ENCODE data around the gene CLUH.
"Not testable (repeated sequence)": the region's sequence is repeated elsewhere in the genome, so short reads cannot be mapped to it uniquely, and the experiment has no call there.

The CLUH gene

DNA sequence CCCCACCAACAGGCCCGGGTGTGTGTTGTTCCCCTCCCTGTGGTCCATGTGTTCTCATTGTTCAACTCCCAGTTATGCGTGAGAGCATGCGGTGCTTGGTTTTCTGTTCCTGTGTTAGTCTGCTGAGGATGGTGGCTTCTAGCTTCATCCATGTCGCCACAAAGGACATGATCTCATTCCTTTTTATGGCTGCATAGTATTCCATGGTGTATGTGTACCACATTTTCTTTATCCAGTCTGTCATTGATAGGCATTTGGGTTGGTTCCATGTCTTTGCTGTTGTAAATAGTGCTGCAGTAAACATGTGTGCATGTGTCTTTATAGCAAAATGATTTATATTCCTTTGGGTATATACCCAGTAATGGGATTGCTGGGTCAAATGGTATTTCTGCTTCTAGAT, 51.2 kb downstream of the CLUH start:
- not testable (repeated sequence) for H3K4me3 ChIP-seq (ENCODE audit: control insufficient read depth in 1 of 7, extremely low read depth in 1 of 7, insufficient read depth in 4 of 7, low read depth in 2 of 7, low read length in 6 of 7); DNase-seq; H3K9me3 ChIP-seq (ENCODE audit: control extremely low read depth in 1 of 5, control insufficient read depth in 4 of 5, insufficient read depth in 2 of 5, low read depth in 1 of 5, low read length in 4 of 5); H3K27me3 ChIP-seq (replicated peaks in 2 of 5; ENCODE audit: control insufficient read depth in 4 of 5, insufficient read depth in 5 of 5, low read length in 4 of 5); H3K4me1 ChIP-seq (ENCODE audit: control extremely low read depth in 1 of 4, control insufficient read depth in 4 of 4, insufficient read depth in 4 of 4, low read length in 3 of 4); H3K27ac ChIP-seq (ENCODE audit: insufficient read depth in 1 of 2, low read depth in 1 of 2, low read length in 2 of 2, poor library complexity in 1 of 2, severe bottlenecking in 2 of 2)
- H3K36me3 ChIP-seq (ENCODE audit: control insufficient read depth in 4 of 4, insufficient read depth in 4 of 4, low read length in 3 of 4): peaks cover 0 to 14% (median 4%) of the 10 kb centered on the region in 4 experiments
- ChIA-PET POLR2A (interaction anchor here (0.7 kb wide), 1 partner anchor 454 kb away, joined by 4 read pairs; no protein-coding TSS in a partner anchor), CTCF (interaction anchor here (0.6 kb wide), 1 partner anchor 18 kb away, joined by 4 read pairs; no protein-coding TSS in a partner anchor)
- no CpG with 5 or more reads among the region's 4 CpGs for WGBS (ENCODE audit: insufficient coverage)

DNA sequence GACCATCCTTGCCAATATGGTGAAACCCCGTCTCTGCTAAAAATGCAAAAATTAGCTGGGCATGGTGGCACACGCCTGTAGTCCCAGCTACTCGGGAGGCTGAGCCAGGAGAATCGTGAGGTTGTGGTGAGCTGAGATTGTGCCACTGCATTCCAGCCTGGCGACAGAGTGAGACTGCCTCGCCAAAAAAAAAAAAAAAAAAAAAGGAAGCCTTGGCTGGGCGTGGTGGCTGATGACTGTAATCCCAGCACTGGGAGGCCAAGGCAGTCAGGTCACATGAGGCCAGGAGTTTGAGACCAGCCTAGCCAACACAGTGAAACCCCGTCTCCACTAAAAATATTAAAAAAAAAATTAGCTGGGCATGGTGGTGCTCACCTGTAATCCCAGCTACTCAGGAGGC, 52.2 kb downstream of the CLUH start:
- H3K9me3 ChIP-seq (ENCODE audit: control extremely low read depth in 1 of 5, control insufficient read depth in 4 of 5, insufficient read depth in 2 of 5, low read depth in 1 of 5, low read length in 4 of 5); H3K27me3 ChIP-seq (replicated peaks in 2 of 5; ENCODE audit: control insufficient read depth in 4 of 5, insufficient read depth in 5 of 5, low read length in 4 of 5); POLR2A ChIA-PET; CTCF ChIA-PET; DNase-seq; H3K4me3 ChIP-seq (ENCODE audit: control insufficient read depth in 1 of 7, extremely low read depth in 1 of 7, insufficient read depth in 4 of 7, low read depth in 2 of 7, low read length in 6 of 7); H3K4me1 ChIP-seq (ENCODE audit: control extremely low read depth in 1 of 4, control insufficient read depth in 4 of 4, insufficient read depth in 4 of 4, low read length in 3 of 4); H3K27ac ChIP-seq (ENCODE audit: insufficient read depth in 1 of 2, low read depth in 1 of 2, low read length in 2 of 2, poor library complexity in 1 of 2, severe bottlenecking in 2 of 2): not testable (repeated sequence)
- H3K36me3 ChIP-seq (ENCODE audit: control insufficient read depth in 4 of 4, insufficient read depth in 4 of 4, low read length in 3 of 4): peaks cover 0 to 14% (median 6%) of the 10 kb centered on the region in 4 experiments
- 86% methylated on average over 5 of the region's 8 CpGs for WGBS (ENCODE audit: insufficient coverage)

DNA sequence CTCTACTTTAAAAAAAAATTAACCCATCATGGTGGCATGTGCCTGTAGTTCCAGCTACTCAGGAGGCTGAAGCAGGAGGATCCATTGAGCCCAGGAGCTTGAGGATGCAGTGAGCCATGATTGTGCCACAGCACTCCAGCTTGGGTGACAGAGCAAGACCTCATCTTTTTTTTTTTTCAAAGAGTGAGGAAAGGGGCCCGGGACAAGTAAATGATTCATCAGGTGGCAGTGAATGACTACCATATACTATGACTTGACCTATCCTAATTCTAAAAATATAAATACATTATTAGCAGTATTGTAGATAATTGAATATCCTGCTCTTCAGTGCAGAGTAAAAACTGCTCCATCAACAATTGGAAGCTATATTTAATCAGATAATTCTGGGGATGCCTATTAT, 55.3 kb downstream of the CLUH start:
- no CpG with 5 or more reads among the region's 1 CpG for WGBS (ENCODE audit: insufficient coverage)
- H3K4me1 ChIP-seq (ENCODE audit: control extremely low read depth in 1 of 4, control insufficient read depth in 4 of 4, insufficient read depth in 4 of 4, low read length in 3 of 4): peaks cover 0 to 4% (median 0%) of the 10 kb centered on the region in 4 experiments
- H3K9me3 ChIP-seq (ENCODE audit: control extremely low read depth in 1 of 5, control insufficient read depth in 4 of 5, insufficient read depth in 2 of 5, low read depth in 1 of 5, low read length in 4 of 5): peaks cover 0 to 2% (median 0%) of the 10 kb centered on the region in 5 experiments
- peaks cover 3 to 20% (median 13%) of the 10 kb centered on the region in 4 experiments for H3K36me3 ChIP-seq (ENCODE audit: control insufficient read depth in 4 of 4, insufficient read depth in 4 of 4, low read length in 3 of 4)
- CTCF ChIA-PET: interaction anchor here (1.3 to 1.4 kb wide), 2 partner anchors 14 to 18 kb away, joined by 3 read pairs; no protein-coding TSS in a partner anchor
- no peak for DNase-seq
- H3K27ac ChIP-seq (ENCODE audit: insufficient read depth in 1 of 2, low read depth in 1 of 2, low read length in 2 of 2, poor library complexity in 1 of 2, severe bottlenecking in 2 of 2): no peak overlapping the region
- no peaks in the 10 kb centered on the region for H3K27me3 ChIP-seq (replicated peaks in 2 of 5; ENCODE audit: control insufficient read depth in 4 of 5, insufficient read depth in 5 of 5, low read length in 4 of 5)
- H3K4me3 ChIP-seq (ENCODE audit: control insufficient read depth in 1 of 7, extremely low read depth in 1 of 7, insufficient read depth in 4 of 7, low read depth in 2 of 7, low read length in 6 of 7): no peak overlapping the region
- POLR2A ChIA-PET: interaction anchor here (0.6 kb wide), 3 partner anchors 13 to 260 kb away, joined by 3 to 4 read pairs (median 4); no protein-coding TSS in a partner anchor

DNA sequence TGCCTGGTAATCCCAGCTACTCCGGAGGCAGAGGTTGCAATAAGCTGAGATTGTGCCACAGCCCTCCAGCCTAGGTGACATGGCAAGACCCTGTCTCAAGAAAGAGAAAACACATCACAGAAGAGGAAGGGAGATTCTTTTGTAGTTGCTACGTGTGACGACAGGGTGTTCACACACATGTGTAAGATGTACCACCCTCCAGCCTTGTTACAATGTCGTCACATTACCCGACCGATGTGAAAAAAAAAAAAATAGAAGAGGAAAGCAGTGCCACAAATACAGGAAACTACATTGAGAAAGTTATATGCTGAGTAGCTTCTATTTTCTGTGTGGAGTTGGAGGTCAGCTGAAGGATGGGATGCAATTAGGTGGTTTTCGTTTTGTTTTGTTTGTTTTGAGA, 56.0 kb downstream of the CLUH start:
- no peak overlapping the region for H3K4me3 ChIP-seq (ENCODE audit: control insufficient read depth in 1 of 7, extremely low read depth in 1 of 7, insufficient read depth in 4 of 7, low read depth in 2 of 7, low read length in 6 of 7)
- H3K4me1 ChIP-seq (ENCODE audit: control extremely low read depth in 1 of 4, control insufficient read depth in 4 of 4, insufficient read depth in 4 of 4, low read length in 3 of 4): peaks cover 0 to 4% (median 0%) of the 10 kb centered on the region in 4 experiments
- ChIA-PET POLR2A (interaction anchor here (0.6 kb wide), 2 partner anchors 12 to 259 kb away, joined by 4 read pairs; no protein-coding TSS in a partner anchor), CTCF (interaction anchor here (1.3 to 1.4 kb wide), 2 partner anchors 13 to 19 kb away, joined by 3 read pairs; no protein-coding TSS in a partner anchor)
- no peaks in the 10 kb centered on the region for H3K27me3 ChIP-seq (replicated peaks in 2 of 5; ENCODE audit: control insufficient read depth in 4 of 5, insufficient read depth in 5 of 5, low read length in 4 of 5)
- WGBS (ENCODE audit: insufficient coverage): 64% methylated on average over 3 of the region's 7 CpGs
- DNase-seq: peak in 2 of 3 donors; percentile 27 to 33
- peaks cover 3 to 23% (median 13%) of the 10 kb centered on the region in 4 experiments for H3K36me3 ChIP-seq (ENCODE audit: control insufficient read depth in 4 of 4, insufficient read depth in 4 of 4, low read length in 3 of 4)
- H3K9me3 ChIP-seq (ENCODE audit: control extremely low read depth in 1 of 5, control insufficient read depth in 4 of 5, insufficient read depth in 2 of 5, low read depth in 1 of 5, low read length in 4 of 5): peaks cover 0 to 2% (median 0%) of the 10 kb centered on the region in 5 experiments
- no peak overlapping the region for H3K27ac ChIP-seq (ENCODE audit: insufficient read depth in 1 of 2, low read depth in 1 of 2, low read length in 2 of 2, poor library complexity in 1 of 2, severe bottlenecking in 2 of 2)

DNA sequence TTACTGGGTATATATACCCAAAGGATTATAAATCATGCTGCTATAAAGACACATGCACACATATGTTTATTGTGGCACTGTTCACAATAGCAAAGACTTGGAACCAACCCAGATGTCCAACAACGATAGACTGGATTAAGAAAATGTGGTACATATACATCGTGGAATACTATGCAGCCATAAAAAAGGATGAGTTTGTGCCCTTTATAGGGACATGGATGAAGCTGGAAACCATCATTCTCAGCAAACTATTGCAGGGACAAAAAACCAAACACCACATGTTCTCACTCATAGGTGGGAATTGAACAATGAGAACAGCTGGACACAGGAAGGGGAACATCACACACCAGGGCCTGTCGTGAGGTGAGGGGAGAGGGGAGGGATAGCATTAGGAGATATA, 58.7 kb downstream of the CLUH start:
- H3K36me3 ChIP-seq (ENCODE audit: control insufficient read depth in 4 of 4, insufficient read depth in 4 of 4, low read length in 3 of 4): peaks cover 8 to 24% (median 12%) of the 10 kb centered on the region in 4 experiments
- H3K27me3 ChIP-seq (replicated peaks in 2 of 5; ENCODE audit: control insufficient read depth in 4 of 5, insufficient read depth in 5 of 5, low read length in 4 of 5); H3K4me1 ChIP-seq (ENCODE audit: control extremely low read depth in 1 of 4, control insufficient read depth in 4 of 4, insufficient read depth in 4 of 4, low read length in 3 of 4); POLR2A ChIA-PET; H3K27ac ChIP-seq (ENCODE audit: insufficient read depth in 1 of 2, low read depth in 1 of 2, low read length in 2 of 2, poor library complexity in 1 of 2, severe bottlenecking in 2 of 2); H3K4me3 ChIP-seq (ENCODE audit: control insufficient read depth in 1 of 7, extremely low read depth in 1 of 7, insufficient read depth in 4 of 7, low read depth in 2 of 7, low read length in 6 of 7); DNase-seq; H3K9me3 ChIP-seq (ENCODE audit: control extremely low read depth in 1 of 5, control insufficient read depth in 4 of 5, insufficient read depth in 2 of 5, low read depth in 1 of 5, low read length in 4 of 5): not testable (repeated sequence)
- CTCF ChIA-PET: interaction anchor here (2.1 kb wide), 1 partner anchor 14 kb away, joined by 6 read pairs; no protein-coding TSS in a partner anchor
- 100% methylated on average over 2 of the region's 3 CpGs for WGBS (ENCODE audit: insufficient coverage)

DNA sequence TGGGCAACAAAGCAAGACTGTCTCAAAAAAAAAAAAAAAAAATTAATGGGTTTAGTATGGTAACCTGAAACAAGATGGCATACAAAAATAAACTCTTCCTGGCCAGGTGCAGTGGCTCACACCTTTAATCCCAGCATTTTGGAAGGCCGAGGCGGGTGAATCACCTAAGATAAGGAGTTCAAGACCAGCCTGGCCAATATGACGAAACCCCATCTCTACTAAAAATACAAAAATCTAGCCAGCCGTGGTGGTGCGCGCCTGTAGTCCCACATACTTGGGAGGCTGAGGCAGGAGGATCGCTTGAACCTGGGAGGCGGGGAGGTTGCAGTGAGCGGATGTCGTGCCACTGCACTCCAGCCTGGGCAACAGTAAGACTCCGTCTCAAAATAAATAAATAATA, 62.4 kb downstream of the CLUH start:
- DNase-seq: no peak
- H3K27ac ChIP-seq (ENCODE audit: insufficient read depth in 1 of 2, low read depth in 1 of 2, low read length in 2 of 2, poor library complexity in 1 of 2, severe bottlenecking in 2 of 2): no peak overlapping the region
- no peak overlapping the region for H3K4me3 ChIP-seq (ENCODE audit: control insufficient read depth in 1 of 7, extremely low read depth in 1 of 7, insufficient read depth in 4 of 7, low read depth in 2 of 7, low read length in 6 of 7)
- H3K36me3 ChIP-seq (ENCODE audit: control insufficient read depth in 4 of 4, insufficient read depth in 4 of 4, low read length in 3 of 4): peaks cover 8 to 26% (median 15%) of the 10 kb centered on the region in 4 experiments
- H3K27me3 ChIP-seq (replicated peaks in 2 of 5; ENCODE audit: control insufficient read depth in 4 of 5, insufficient read depth in 5 of 5, low read length in 4 of 5): no peaks in the 10 kb centered on the region
- no peaks in the 10 kb centered on the region for H3K9me3 ChIP-seq (ENCODE audit: control extremely low read depth in 1 of 5, control insufficient read depth in 4 of 5, insufficient read depth in 2 of 5, low read depth in 1 of 5, low read length in 4 of 5)
- WGBS (ENCODE audit: insufficient coverage): 100% methylated on average over 7 of the region's 11 CpGs
- POLR2A ChIA-PET: no interaction called here
- no peaks in the 10 kb centered on the region for H3K4me1 ChIP-seq (ENCODE audit: control extremely low read depth in 1 of 4, control insufficient read depth in 4 of 4, insufficient read depth in 4 of 4, low read length in 3 of 4)
- CTCF ChIA-PET: interaction anchor here (0.6 kb wide), 1 partner anchor 1069 kb away, joined by 3 read pairs; no protein-coding TSS in a partner anchor

DNA sequence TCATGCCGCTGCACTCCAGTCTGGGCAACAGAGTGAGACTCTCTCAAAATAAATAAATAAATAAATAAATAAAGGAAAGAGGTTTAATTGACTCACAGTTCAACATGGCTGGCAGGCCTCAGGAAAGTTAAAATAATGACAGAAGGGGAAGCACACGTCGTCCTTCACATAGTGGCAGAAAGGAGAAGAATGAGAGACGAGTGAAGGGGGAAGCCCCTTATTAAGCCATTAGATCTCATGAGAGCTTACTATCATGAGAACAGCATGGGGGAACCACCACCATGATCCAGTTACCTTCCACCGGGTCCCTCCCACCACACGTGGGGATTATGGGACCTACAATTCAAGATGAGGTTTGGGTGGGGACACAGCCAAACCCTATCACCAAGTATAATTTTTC, 63.6 kb downstream of the CLUH start:
- POLR2A ChIA-PET: no interaction called here
- Histone ChIP-seq H3K4me3 (ENCODE audit: control insufficient read depth in 1 of 7, extremely low read depth in 1 of 7, insufficient read depth in 4 of 7, low read depth in 2 of 7, low read length in 6 of 7) (no peak overlapping the region), H3K36me3 (ENCODE audit: control insufficient read depth in 4 of 4, insufficient read depth in 4 of 4, low read length in 3 of 4) (peaks cover 3 to 29% (median 20%) of the 10 kb centered on the region in 4 experiments), H3K27me3 (replicated peaks in 2 of 5; ENCODE audit: control insufficient read depth in 4 of 5, insufficient read depth in 5 of 5, low read length in 4 of 5) (no peaks in the 10 kb centered on the region), H3K27ac (ENCODE audit: insufficient read depth in 1 of 2, low read depth in 1 of 2, low read length in 2 of 2, poor library complexity in 1 of 2, severe bottlenecking in 2 of 2) (no peak overlapping the region), H3K9me3 (ENCODE audit: control extremely low read depth in 1 of 5, control insufficient read depth in 4 of 5, insufficient read depth in 2 of 5, low read depth in 1 of 5, low read length in 4 of 5) (no peaks in the 10 kb centered on the region), H3K4me1 (ENCODE audit: control extremely low read depth in 1 of 4, control insufficient read depth in 4 of 4, insufficient read depth in 4 of 4, low read length in 3 of 4) (no peaks in the 10 kb centered on the region)
- peak in 2 of 3 donors; percentile 47 for DNase-seq
- CTCF ChIA-PET: no interaction called here
- WGBS (ENCODE audit: insufficient coverage): 69% methylated on average over 5 of the region's 6 CpGs

Measured in common myeloid progenitor, CD34-positive (primary cell).